Mesendoderm (in vitro differentiated cells): ENCODE results near the gene APP.

Source experiments
- DNase-seq: peaks from one replicate; pipeline ENCODE4 v3.0.0; 2013
- H2AK5ac ChIP-seq: 2 replicates; pipeline ENCODE4 v1.6.1; 2013; ENCODE audit warnings: low read length, inconsistent platforms
- H2BK120ac ChIP-seq: 2 replicates; pipeline ENCODE4 v1.6.1; 2013; ENCODE audit warnings: low read depth, mild to moderate bottlenecking, low read length, moderate library complexity, mixed read lengths
- H2BK15ac ChIP-seq: replicated peaks from 2 replicates; pipeline ENCODE4 v1.6.1; 2013; ENCODE audit warnings: low read depth, mild to moderate bottlenecking, moderate library complexity
- H2BK5ac ChIP-seq: 2 replicates; pipeline ENCODE4 v1.6.1; 2013; ENCODE audit warnings: low read length, inconsistent platforms
- H3K18ac ChIP-seq: 2 replicates; pipeline ENCODE4 v1.6.1; 2013; ENCODE audit warnings: mild to moderate bottlenecking, low read length, mixed read lengths
- H3K23ac ChIP-seq: one replicate; pipeline ENCODE4 v1.6.1; 2013; ENCODE audit warnings: low read length
- H3K27ac ChIP-seq: 2 replicates; pipeline ENCODE4 v1.5.1; 2013; ENCODE audit warnings: low read depth, mild to moderate bottlenecking, inconsistent platforms, low read length, moderate library complexity
- H3K27me3 ChIP-seq: 2 replicates; pipeline ENCODE4 v1.6.1; 2013; ENCODE audit warnings: low read length, control low read depth, mild to moderate bottlenecking, inconsistent platforms; ENCODE audit not compliant: insufficient read depth, poor library complexity
- H3K36me3 ChIP-seq: 2 replicates; pipeline ENCODE4 v1.6.1; 2013; ENCODE audit warnings: low read length, inconsistent platforms; ENCODE audit not compliant: control insufficient read depth, insufficient read depth
- H3K4ac ChIP-seq: one replicate; pipeline ENCODE4 v1.6.1; 2013; ENCODE audit warnings: low read depth, mild to moderate bottlenecking, low read length, moderate library complexity
- H3K4me1 ChIP-seq: 2 replicates; pipeline ENCODE4 v1.6.1; 2013; ENCODE audit warnings: low read depth, low read length, inconsistent platforms; ENCODE audit not compliant: control insufficient read depth
- H3K4me2 ChIP-seq: 2 replicates; pipeline ENCODE4 v1.6.1; 2013; ENCODE audit warnings: low read length
- H3K4me3 ChIP-seq: 2 replicates; pipeline ENCODE4 v1.5.1; 2013; ENCODE audit warnings: mild to moderate bottlenecking, low read length
- H3K56ac ChIP-seq: one replicate; pipeline ENCODE4 v1.6.1; 2013; ENCODE audit warnings: low read length
- H3K79me1 ChIP-seq: 2 replicates; pipeline ENCODE4 v1.6.1; 2013; ENCODE audit warnings: low read length, inconsistent platforms
- H3K79me2 ChIP-seq: 2 replicates; pipeline ENCODE4 v1.6.1; 2013; ENCODE audit warnings: mild to moderate bottlenecking, low read length; ENCODE audit not compliant: control insufficient read depth, insufficient read depth
- H3K9ac ChIP-seq: 2 replicates; pipeline ENCODE4 v1.6.1; 2013; ENCODE audit warnings: low read length, inconsistent platforms
- H4K5ac ChIP-seq: one replicate; pipeline ENCODE4 v1.6.1; 2013; ENCODE audit warnings: low read length
- H4K8ac ChIP-seq: one replicate; pipeline ENCODE4 v1.6.1; 2013; ENCODE audit warnings: low read depth, mild to moderate bottlenecking, control low read depth, low read length, moderate library complexity
- WGBS: extraction: QIAGEN DNeasy Blood & Tissue Kit; methylation state at CpG from one replicate; pipeline ENCODE4 v1.1.7; 2013; ENCODE audit warnings: low lambda C conversion rate, missing lambda C conversion rate; ENCODE audit not compliant: insufficient coverage; ENCODE audit errors: extremely low coverage; 5-methylcytosine and 5-hydroxymethylcytosine counted together

The APP gene

GRCh38 chr21:25955646-25956045 lies 214.9 kb downstream of the APP start:
- H3K36me3 ChIP-seq, result peaks cover 7% of the 10 kb centered on the region
- no peak overlapping the region for H4K8ac ChIP-seq

GRCh38 chr21:25953659-25954058 lies 216.9 kb downstream of the APP start:
- H3K23ac ChIP-seq, result no peak overlapping the region
- H3K36me3 ChIP-seq, result peaks cover 7% of the 10 kb centered on the region
- no peak overlapping the region for H2AK5ac ChIP-seq
- H4K5ac ChIP-seq, result no peak overlapping the region
- H3K4me2 ChIP-seq, result no peak overlapping the region
- H3K27me3 ChIP-seq, result no peaks in the 10 kb centered on the region
- H3K79me1 ChIP-seq, result peaks cover 2% of the 10 kb centered on the region
- H3K56ac ChIP-seq, result no peak overlapping the region
- H3K18ac ChIP-seq, result no peak overlapping the region
- H3K4ac ChIP-seq, result no peak overlapping the region
- no peak overlapping the region for H3K4me3 ChIP-seq
- no peak overlapping the region for H2BK120ac ChIP-seq
- no CpG with 5 or more reads among the region's 2 CpGs for WGBS
- no peak overlapping the region for H2BK5ac ChIP-seq
- H4K8ac ChIP-seq, result no peak overlapping the region
- H3K79me2 ChIP-seq, result no peaks in the 10 kb centered on the region
- DNase-seq, result no peak
- no peaks in the 10 kb centered on the region for H3K4me1 ChIP-seq
- H3K27ac ChIP-seq, result no peak overlapping the region
- H3K9ac ChIP-seq, result no peak overlapping the region
- no peak overlapping the region for H2BK15ac ChIP-seq

More at GRCh38 chr21:25955646-25956045, 214.9 kb downstream of the APP start:
- H3K27me3 ChIP-seq, result no peaks in the 10 kb centered on the region
- H2AK5ac ChIP-seq, result no peak overlapping the region
- WGBS, result no CpG with 5 or more reads among the region's 11 CpGs
- no peak overlapping the region for H3K18ac ChIP-seq
- H2BK120ac ChIP-seq, result no peak overlapping the region
- no peak overlapping the region for H4K5ac ChIP-seq
- no peak overlapping the region for H3K23ac ChIP-seq
- H3K4me2 ChIP-seq, result no peak overlapping the region
- no peak overlapping the region for H2BK15ac ChIP-seq
- H3K79me1 ChIP-seq, result peaks cover 2% of the 10 kb centered on the region
- H3K27ac ChIP-seq, result no peak overlapping the region
- no peaks in the 10 kb centered on the region for H3K79me2 ChIP-seq
- H3K4ac ChIP-seq, result no peak overlapping the region
- H2BK5ac ChIP-seq, result no peak overlapping the region
- H3K56ac ChIP-seq, result no peak overlapping the region
- no peaks in the 10 kb centered on the region for H3K4me1 ChIP-seq
- no peak overlapping the region for H3K4me3 ChIP-seq
- no peak for DNase-seq
- no peak overlapping the region for H3K9ac ChIP-seq

GRCh38 chr21:25953196-25953595 lies 217.4 kb downstream of the APP start:
- no peak for DNase-seq
- H3K23ac ChIP-seq, result no peak overlapping the region
- peaks cover 7% of the 10 kb centered on the region for H3K36me3 ChIP-seq
- H2BK5ac ChIP-seq, result no peak overlapping the region
- H2BK120ac ChIP-seq, result no peak overlapping the region
- H3K4me3 ChIP-seq, result no peak overlapping the region
- no peak overlapping the region for H4K8ac ChIP-seq
- no peak overlapping the region for H2AK5ac ChIP-seq
- no peaks in the 10 kb centered on the region for H3K27me3 ChIP-seq
- H3K27ac ChIP-seq, result no peak overlapping the region
- no peak overlapping the region for H3K4ac ChIP-seq
- H2BK15ac ChIP-seq, result no peak overlapping the region
- no CpG with 5 or more reads among the region's 3 CpGs for WGBS
- no peaks in the 10 kb centered on the region for H3K4me1 ChIP-seq
- no peak overlapping the region for H3K9ac ChIP-seq
- no peak overlapping the region for H3K4me2 ChIP-seq
- no peaks in the 10 kb centered on the region for H3K79me2 ChIP-seq
- H3K18ac ChIP-seq, result no peak overlapping the region
- H4K5ac ChIP-seq, result no peak overlapping the region
- H3K79me1 ChIP-seq, result peaks cover 2% of the 10 kb centered on the region
- H3K56ac ChIP-seq, result no peak overlapping the region

GRCh38 chr21:25952306-25952705 lies 218.3 kb downstream of the APP start:
- no peaks in the 10 kb centered on the region for H3K79me2 ChIP-seq
- H2AK5ac ChIP-seq, result no peak overlapping the region
- H3K56ac ChIP-seq, result no peak overlapping the region
- no peaks in the 10 kb centered on the region for H3K4me1 ChIP-seq
- no peaks in the 10 kb centered on the region for H3K27me3 ChIP-seq
- peaks cover 7% of the 10 kb centered on the region for H3K36me3 ChIP-seq
- no peak overlapping the region for H3K4ac ChIP-seq
- H3K27ac ChIP-seq, result no peak overlapping the region
- no peak overlapping the region for H2BK120ac ChIP-seq
- no peak overlapping the region for H2BK15ac ChIP-seq
- no CpG with 5 or more reads among the region's 1 CpG for WGBS
- H3K79me1 ChIP-seq, result peaks cover under 1% of the 10 kb centered on the region
- H4K8ac ChIP-seq, result no peak overlapping the region
- no peak overlapping the region for H3K4me3 ChIP-seq
- H3K23ac ChIP-seq, result no peak overlapping the region
- no peak overlapping the region for H3K9ac ChIP-seq
- H4K5ac ChIP-seq, result no peak overlapping the region
- H2BK5ac ChIP-seq, result no peak overlapping the region
- H3K18ac ChIP-seq, result no peak overlapping the region
- no peak for DNase-seq
- no peak overlapping the region for H3K4me2 ChIP-seq

GRCh38 chr21:25949701-25950100 lies 220.9 kb downstream of the APP start:
- Histone ChIP-seq H3K36me3 (peaks cover 6% of the 10 kb centered on the region), H3K56ac (no peak overlapping the region)
- WGBS, result no CpG with 5 or more reads among the region's 1 CpG

GRCh38 chr21:25944672-25945213 lies 225.8 kb downstream of the APP start:
- no peaks in the 10 kb centered on the region for H3K4me1 ChIP-seq
- WGBS, result no CpG with 5 or more reads among the region's 3 CpGs
- no peak overlapping the region for H3K4me3 ChIP-seq
- no peak overlapping the region for H2BK5ac ChIP-seq
- no peaks in the 10 kb centered on the region for H3K79me1 ChIP-seq
- no peak overlapping the region for H4K5ac ChIP-seq
- H2BK15ac ChIP-seq, result no peak overlapping the region
- H2BK120ac ChIP-seq, result no peak overlapping the region
- H3K27me3 ChIP-seq, result no peaks in the 10 kb centered on the region
- no peak for DNase-seq
- H3K56ac ChIP-seq, result no peak overlapping the region
- H3K18ac ChIP-seq, result no peak overlapping the region
- no peak overlapping the region for H4K8ac ChIP-seq
- no peak overlapping the region for H3K27ac ChIP-seq
- no peak overlapping the region for H3K4ac ChIP-seq
- H3K23ac ChIP-seq, result no peak overlapping the region
- no peak overlapping the region for H3K9ac ChIP-seq
- H3K4me2 ChIP-seq, result no peak overlapping the region
- H3K79me2 ChIP-seq, result no peaks in the 10 kb centered on the region
- H2AK5ac ChIP-seq, result no peak overlapping the region
- no peaks in the 10 kb centered on the region for H3K36me3 ChIP-seq

More at GRCh38 chr21:25949701-25950100, 220.9 kb downstream of the APP start:
- Histone ChIP-seq H3K4me3 (no peak overlapping the region), H3K9ac (no peak overlapping the region), H3K4me1 (no peaks in the 10 kb centered on the region), H4K8ac (no peak overlapping the region), H3K18ac (no peak overlapping the region), H4K5ac (no peak overlapping the region), H3K79me2 (no peaks in the 10 kb centered on the region), H3K4me2 (no peak overlapping the region), H2BK120ac (no peak overlapping the region), H2AK5ac (no peak overlapping the region), H3K4ac (no peak overlapping the region), H3K79me1 (no peaks in the 10 kb centered on the region), H2BK15ac (no peak overlapping the region), H2BK5ac (no peak overlapping the region), H3K27me3 (no peaks in the 10 kb centered on the region), H3K27ac (no peak overlapping the region), H3K23ac (no peak overlapping the region)
- DNase-seq, result no peak
